GM12801 (cell line): Measurements from ENCODE around the gene CAGE1.

Experiments
- TF ChIP-seq, protein P1 (sequence below): IDR thresholded peaks from one replicate; pipeline ENCODE4 v1.5.1; 2011; ENCODE audit warnings: control low read depth; ENCODE audit not compliant: insufficient read length; ENCODE audit errors: extremely low read depth

Gene CAGE1

DNA sequence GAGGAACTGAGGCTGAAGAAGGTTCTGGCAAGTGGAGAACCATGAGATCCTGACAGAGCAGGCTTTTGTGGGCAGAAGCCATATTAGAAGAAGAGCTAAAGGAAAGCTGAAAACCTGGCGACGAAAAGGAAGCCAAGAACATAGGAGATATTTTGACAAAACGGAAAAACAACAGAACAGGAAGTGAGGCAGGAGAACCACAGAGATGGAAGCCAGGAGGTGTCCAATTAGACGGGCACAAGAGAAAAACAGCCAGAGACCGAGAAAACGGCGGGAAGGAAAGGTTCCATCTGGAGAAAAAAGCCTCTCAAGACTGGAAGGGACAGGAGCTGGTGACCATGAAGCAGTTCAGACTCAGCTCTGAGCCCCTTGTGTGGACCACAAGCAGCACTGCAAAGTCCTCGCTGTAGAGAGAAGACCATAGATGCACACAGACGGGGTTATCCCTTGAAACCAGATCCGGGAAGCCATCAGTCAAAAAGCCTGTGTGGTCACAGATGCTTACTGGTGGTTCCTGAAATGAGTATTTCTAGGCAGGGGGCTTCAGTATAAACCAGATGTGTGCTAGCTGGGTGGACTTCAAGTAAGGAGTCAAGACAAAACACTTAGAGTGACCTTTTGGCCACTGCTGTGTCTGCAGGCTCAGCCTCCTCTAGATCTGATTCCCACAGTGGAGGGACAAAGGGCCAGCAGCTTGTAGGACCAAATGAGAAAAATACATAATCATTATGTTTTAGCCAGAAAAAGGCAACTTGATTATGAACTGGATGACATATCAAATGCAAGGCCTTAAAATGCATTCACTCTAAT, 107.2 kb downstream of the CAGE1 start:
- TF ChIP-seq, protein P1, sequence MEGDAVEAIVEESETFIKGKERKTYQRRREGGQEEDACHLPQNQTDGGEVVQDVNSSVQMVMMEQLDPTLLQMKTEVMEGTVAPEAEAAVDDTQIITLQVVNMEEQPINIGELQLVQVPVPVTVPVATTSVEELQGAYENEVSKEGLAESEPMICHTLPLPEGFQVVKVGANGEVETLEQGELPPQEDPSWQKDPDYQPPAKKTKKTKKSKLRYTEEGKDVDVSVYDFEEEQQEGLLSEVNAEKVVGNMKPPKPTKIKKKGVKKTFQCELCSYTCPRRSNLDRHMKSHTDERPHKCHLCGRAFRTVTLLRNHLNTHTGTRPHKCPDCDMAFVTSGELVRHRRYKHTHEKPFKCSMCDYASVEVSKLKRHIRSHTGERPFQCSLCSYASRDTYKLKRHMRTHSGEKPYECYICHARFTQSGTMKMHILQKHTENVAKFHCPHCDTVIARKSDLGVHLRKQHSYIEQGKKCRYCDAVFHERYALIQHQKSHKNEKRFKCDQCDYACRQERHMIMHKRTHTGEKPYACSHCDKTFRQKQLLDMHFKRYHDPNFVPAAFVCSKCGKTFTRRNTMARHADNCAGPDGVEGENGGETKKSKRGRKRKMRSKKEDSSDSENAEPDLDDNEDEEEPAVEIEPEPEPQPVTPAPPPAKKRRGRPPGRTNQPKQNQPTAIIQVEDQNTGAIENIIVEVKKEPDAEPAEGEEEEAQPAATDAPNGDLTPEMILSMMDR = no peak
